K562 (cell line): ENCODE data around the gene EML6. TPM values are rescaled to one million over a fixed set of nuclear protein-coding genes. Genes with fewer than 3 reads are reported as not detected.

ENCODE experiments used
- ATAC-seq: fragments of 200-7000 bp; cut with Tn5 transposase; 3 replicates; pipeline ENCODE4 v1.9.1; 2020; ENCODE audit warnings: moderate library complexity
- BruUV-seq: library from RNA; stranded (reverse); fragments of 400-500 nt; replicated peaks from 2 replicates; lab custom pipeline; 2021; lab: Mats Ljungman, UMichigan
- CTCF ChIA-PET: fragments of 300-600 bp; formaldehyde crosslinking; extraction: SDS; loops from one replicate; lab custom pipeline; 2021; ENCODE audit warnings: low intra/inter-chr PET ratio; lab: Yijun Ruan, JAX
- POLR2A ChIA-PET: fragments of 300-600, 350-650 bp; sonication (Branson Sonifier 250); formaldehyde crosslinking; extraction: SDS; loops from one replicate; lab custom pipeline; 2021; ENCODE audit warnings: antibody characterized with exemption, inconsistent platforms; lab: Yijun Ruan, JAX
- DNase-seq, 4 experiments: peaks; one replicate each; pipeline versions ENCODE4 v3.0.0 to v3.0.0-alpha.2; 2011 to 2018; ENCODE audit warnings: low spot score in 3 of 4, mixed read lengths in 3 of 4; ENCODE audit errors: extremely low read depth in 1 of 4
- FAIRE-seq: peaks from 2 replicates; lab custom pipeline; 2011; peaks lifted over from hg19 to GRCh38; lab: Jason Lieb, UNC
- H2AFZ ChIP-seq: 2 replicates; pipeline ENCODE4 v1.6.0; 2011; ENCODE audit warnings: low read depth, low read length, control low read depth, inconsistent platforms
- H3K27ac ChIP-seq: fragments of 200-600 bp; 3 replicates; pipeline ENCODE4 v1.8.0; 2011; ENCODE audit warnings: low read depth, mild to moderate bottlenecking, control low read depth, inconsistent platforms, low read length, moderate library complexity, mixed read lengths; ENCODE audit errors: extremely low read depth
- H3K27me3 ChIP-seq, 2 experiments: fragments of 300-600 bp in 1 of 2; 2 replicates in 1 of 2; 3 replicates in 1 of 2; pipeline versions ENCODE4 v1.6.0 to v1.8.0; 2011; ENCODE audit warnings: inconsistent platforms in 2 of 2, low read length in 2 of 2, mild to moderate bottlenecking in 1 of 2, mixed read lengths in 1 of 2, moderate library complexity in 1 of 2; ENCODE audit not compliant: control insufficient read depth in 2 of 2, insufficient read depth in 2 of 2
- H3K36me3 ChIP-seq: fragments of 300-600 bp; 3 replicates; pipeline ENCODE4 v1.8.0; 2011; ENCODE audit warnings: mild to moderate bottlenecking, low read length, inconsistent platforms; ENCODE audit not compliant: control insufficient read depth, insufficient read depth
- H3K4me1 ChIP-seq, 2 experiments: fragments of 200-600 bp in 1 of 2; replicated peaks in 1 of 2; 2 replicates in 1 of 2; 3 replicates in 1 of 2; pipeline versions ENCODE4 v1.5.1 to v1.8.0; 2011; ENCODE audit warnings: inconsistent platforms in 2 of 2, low read length in 2 of 2, mild to moderate bottlenecking in 1 of 2, mixed read lengths in 1 of 2, moderate library complexity in 1 of 2; ENCODE audit not compliant: control insufficient read depth in 2 of 2, insufficient read depth in 2 of 2
- H3K4me2 ChIP-seq: 2 replicates; pipeline ENCODE4 v1.6.1; 2011; ENCODE audit warnings: low read length, control low read depth, inconsistent platforms, mixed read lengths; ENCODE audit not compliant: insufficient read depth
- H3K4me3 ChIP-seq: fragments of 200-600 bp; sonication (generic), shearing (Covaris generic); 2 replicates; pipeline ENCODE4 v1.5.1; 2016; ENCODE audit warnings: control low read depth, inconsistent platforms
- H3K79me2 ChIP-seq: fragments of 200-600 bp; 3 replicates; pipeline ENCODE4 v1.8.0; 2011; ENCODE audit warnings: low read length, inconsistent platforms; ENCODE audit not compliant: control insufficient read depth, insufficient read depth
- H3K9ac ChIP-seq, 2 experiments: 2 replicates each; pipeline versions ENCODE4 v1.6.0 to v1.6.1; 2011; ENCODE audit warnings: low read depth in 2 of 2, low read length in 2 of 2, control low read depth in 1 of 2, inconsistent platforms in 1 of 2, mild to moderate bottlenecking in 1 of 2, mixed read lengths in 1 of 2; ENCODE audit not compliant: insufficient read depth in 1 of 2
- H3K9me1 ChIP-seq: one replicate; pipeline ENCODE4 v1.6.0; 2011; ENCODE audit warnings: inconsistent platforms, mild to moderate bottlenecking, low read length, moderate library complexity; ENCODE audit not compliant: control insufficient read depth, insufficient read depth
- H3K9me3 ChIP-seq: replicated peaks from 2 replicates; pipeline ENCODE4 v1.5.1; 2011; ENCODE audit warnings: low read depth, low read length, inconsistent platforms; ENCODE audit not compliant: control insufficient read depth, insufficient read depth
- H4K20me1 ChIP-seq: replicated peaks from 2 replicates; pipeline ENCODE4 v1.6.1; 2011; ENCODE audit warnings: low read length, inconsistent platforms, mixed read lengths; ENCODE audit not compliant: control insufficient read depth, insufficient read depth
- AFF1 ChIP-seq, 2 experiments: fragments of 450-650 bp; IDR thresholded peaks; 2 replicates each; pipeline ENCODE4 v1.6.1; 2018; ENCODE audit warnings: mild to moderate bottlenecking in 2 of 2, low read depth in 1 of 2; ENCODE audit not compliant: partially characterized antibody in 2 of 2
- CHCHD3 ChIP-seq: fragments of 250-450 bp; sonication (Bioruptor Pico); IDR thresholded peaks from 2 replicates; pipeline ENCODE4 v2.1.2; 2022; ENCODE audit warnings: mild to moderate bottlenecking
- NCOR1 ChIP-seq: fragments of 450-650 bp; IDR thresholded peaks from 2 replicates; pipeline ENCODE4 v1.6.1; 2016; ENCODE audit warnings: mild to moderate bottlenecking, moderate library complexity
- POLR3A ChIP-seq: IDR thresholded peaks from 2 replicates; pipeline ENCODE4 v1.6.1; 2011; ENCODE audit warnings: borderline replicate concordance, mild to moderate bottlenecking, moderate library complexity; ENCODE audit not compliant: insufficient read length, insufficient read depth; ENCODE audit errors: extremely low read depth
- SNRNP70 ChIP-seq: fragments of 200-400 bp; formaldehyde crosslinking; optimal IDR thresholded peaks from 2 replicates; pipeline ENCODE3; 2017; ENCODE audit warnings: low read depth, low read length
- ZNF583 ChIP-seq: fragments of 250-450 bp; sonication (Bioruptor Pico); IDR thresholded peaks from 2 replicates; pipeline ENCODE4 v1.4.0; 2020
- WGBS: fragments of 100-300 bp; shearing (Covaris generic); methylation state at CpG from one replicate; pipeline ENCODE4 v1.1.6; 2016; ENCODE audit warnings: low coverage, mixed read lengths; ENCODE audit not compliant: insufficient coverage; ENCODE audit errors: missing lambda C conversion rate; 5-methylcytosine and 5-hydroxymethylcytosine counted together
- in situ Hi-C: fragments of 300-500 bp; cut with MboI; formaldehyde crosslinking; loops from 4 replicates; pipeline ENCODE4 v1.15.0; 2018; ENCODE audit warnings: inconsistent platforms, mixed read lengths
- intact Hi-C: fragments of 100-400 bp; cut with micrococcal nuclease; formaldehyde crosslinking; loops from 2 replicates; pipeline ENCODE4 v1.14.2; 2022
- polyA plus RNA-seq, 8 experiments: library from polyadenylated mRNA; depleted of rRNA in 4 of 8; stranded (reverse) in 5 of 8; unstranded in 3 of 8; fragments of >200 nt; fragmentation: Nextera tagmentation in 2 of 8; fragmentation: Illumina TruSeq in 1 of 8; extraction: Ambion mirVana in 2 of 8; extraction: Trizol in 1 of 8; gene quantifications; 2 replicates each; pipeline versions ENCODE4 v1.2.1 to v1.2.3, GENCODE V29; 2011 to 2014; ENCODE audit warnings: inconsistent platforms in 1 of 8, missing spikeins in 1 of 8
- total RNA-seq, 7 experiments: library from RNA; depleted of rRNA in 6 of 7; stranded (reverse); fragments of >200 nt in 6 of 7; fragmentation: Illumina TruSeq in 2 of 7; extraction: Trizol in 2 of 7; gene quantifications; 2 replicates each; pipeline versions ENCODE4 v1.2.1 to v1.2.3, GENCODE V29; 2011 to 2021; ENCODE audit warnings: low replicate concordance in 1 of 7
- TF ChIP-seq, protein P1 (sequence below): fragments of 250-450 bp; sonication (Bioruptor Pico); IDR thresholded peaks from 2 replicates; pipeline ENCODE4 v1.5.0; 2021; ENCODE audit warnings: mild to moderate bottlenecking, borderline replicate concordance
- TF ChIP-seq, protein P2 (sequence below): sonication (generic); formaldehyde crosslinking; IDR thresholded peaks from 2 replicates; pipeline ENCODE4 v1.9.0; 2022; ENCODE audit warnings: mild to moderate bottlenecking, missing genetic modification reagents
- TF ChIP-seq, protein P3 (sequence below): fragments of 450-650 bp; IDR thresholded peaks from 2 replicates; pipeline ENCODE4 v1.6.1; 2017; ENCODE audit warnings: antibody characterized with exemption
- TF ChIP-seq, protein P4 (sequence below): fragments of 450-650 bp; IDR thresholded peaks from 2 replicates; pipeline ENCODE4 v1.6.1; 2016; ENCODE audit warnings: antibody characterized with exemption

EML6 gene
- total and polyA plus RNA-seq, 9 of the 15 experiments (the other 6 are each of a cell fraction or from before 2014, with no cell fraction given), result 0.07 to 0.56 (median 0.25) TPM

- Histone ChIP-seq H2AFZ (peak overlapping the region; percentile 10; the same call in 1 of the 2 replicates), H3K79me2 (no peaks in the 10 kb centered on the region), H4K20me1 (no peaks in the 10 kb centered on the region), H3K9ac (peak overlapping the region in 1 of 2 experiments; percentile 15; a peak in 1 of 4 replicates), H3K4me3 (no peak overlapping the region), H3K9me3 (no peaks in the 10 kb centered on the region), H3K4me1 (peaks cover 15 to 23% of the 10 kb centered on the region in 2 experiments; a peak in 4 of 5 replicates), H3K9me1 (no peaks in the 10 kb centered on the region), H3K36me3 (no peaks in the 10 kb centered on the region), H3K4me2 (no peak overlapping the region), H3K27me3 (no peaks in the 10 kb centered on the region; a peak in 1 of 5 replicates), H3K27ac (no peak overlapping the region)
- no TSS peak for BruUV-seq
- no peak for DNase-seq
- 82% methylated on average over 6 of the region's 6 CpGs for WGBS
- intact Hi-C loops (no loop called here), in situ Hi-C loops (no loop called here)
- no peak for FAIRE-seq
- ChIA-PET CTCF (no interaction called here), POLR2A (interaction anchor here (0.6 kb wide), 1 partner anchor 188 kb away, joined by 3 read pairs; no protein-coding TSS in a partner anchor)
- no peak for ATAC-seq
- TF ChIP-seq, protein P1, sequence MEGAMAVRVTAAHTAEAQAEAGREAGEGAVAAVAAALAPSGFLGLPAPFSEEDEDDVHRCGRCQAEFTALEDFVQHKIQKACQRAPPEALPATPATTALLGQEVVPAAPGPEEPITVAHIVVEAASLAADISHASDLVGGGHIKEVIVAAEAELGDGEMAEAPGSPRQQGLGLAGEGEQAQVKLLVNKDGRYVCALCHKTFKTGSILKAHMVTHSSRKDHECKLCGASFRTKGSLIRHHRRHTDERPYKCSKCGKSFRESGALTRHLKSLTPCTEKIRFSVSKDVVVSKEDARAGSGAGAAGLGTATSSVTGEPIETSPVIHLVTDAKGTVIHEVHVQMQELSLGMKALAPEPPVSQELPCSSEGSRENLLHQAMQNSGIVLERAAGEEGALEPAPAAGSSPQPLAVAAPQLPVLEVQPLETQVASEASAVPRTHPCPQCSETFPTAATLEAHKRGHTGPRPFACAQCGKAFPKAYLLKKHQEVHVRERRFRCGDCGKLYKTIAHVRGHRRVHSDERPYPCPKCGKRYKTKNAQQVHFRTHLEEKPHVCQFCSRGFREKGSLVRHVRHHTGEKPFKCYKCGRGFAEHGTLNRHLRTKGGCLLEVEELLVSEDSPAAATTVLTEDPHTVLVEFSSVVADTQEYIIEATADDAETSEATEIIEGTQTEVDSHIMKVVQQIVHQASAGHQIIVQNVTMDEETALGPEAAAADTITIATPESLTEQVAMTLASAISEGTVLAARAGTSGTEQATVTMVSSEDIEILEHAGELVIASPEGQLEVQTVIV (CRISPR knock-in tag), result no peak
- TF ChIP-seq, protein P2, sequence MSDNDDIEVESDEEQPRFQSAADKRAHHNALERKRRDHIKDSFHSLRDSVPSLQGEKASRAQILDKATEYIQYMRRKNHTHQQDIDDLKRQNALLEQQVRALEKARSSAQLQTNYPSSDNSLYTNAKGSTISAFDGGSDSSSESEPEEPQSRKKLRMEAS (CRISPR knock-in tag), result no peak
- TF ChIP-seq NCOR1 (no peak), CHCHD3 (CRISPR knock-in tag) (no peak), SNRNP70 (no peak), ZNF583 (CRISPR knock-in tag) (no peak), AFF1 (IDR thresholded peaks at IDR 0.05; ENCODE audit: low read depth in 1 of 2, partially characterized antibody in 2 of 2) (no peak), POLR3A (no peak)
- TF ChIP-seq, protein P3, sequence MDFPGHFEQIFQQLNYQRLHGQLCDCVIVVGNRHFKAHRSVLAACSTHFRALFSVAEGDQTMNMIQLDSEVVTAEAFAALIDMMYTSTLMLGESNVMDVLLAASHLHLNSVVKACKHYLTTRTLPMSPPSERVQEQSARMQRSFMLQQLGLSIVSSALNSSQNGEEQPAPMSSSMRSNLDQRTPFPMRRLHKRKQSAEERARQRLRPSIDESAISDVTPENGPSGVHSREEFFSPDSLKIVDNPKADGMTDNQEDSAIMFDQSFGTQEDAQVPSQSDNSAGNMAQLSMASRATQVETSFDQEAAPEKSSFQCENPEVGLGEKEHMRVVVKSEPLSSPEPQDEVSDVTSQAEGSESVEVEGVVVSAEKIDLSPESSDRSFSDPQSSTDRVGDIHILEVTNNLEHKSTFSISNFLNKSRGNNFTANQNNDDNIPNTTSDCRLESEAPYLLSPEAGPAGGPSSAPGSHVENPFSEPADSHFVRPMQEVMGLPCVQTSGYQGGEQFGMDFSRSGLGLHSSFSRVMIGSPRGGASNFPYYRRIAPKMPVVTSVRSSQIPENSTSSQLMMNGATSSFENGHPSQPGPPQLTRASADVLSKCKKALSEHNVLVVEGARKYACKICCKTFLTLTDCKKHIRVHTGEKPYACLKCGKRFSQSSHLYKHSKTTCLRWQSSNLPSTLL, result no peak
- TF ChIP-seq, protein P4, sequence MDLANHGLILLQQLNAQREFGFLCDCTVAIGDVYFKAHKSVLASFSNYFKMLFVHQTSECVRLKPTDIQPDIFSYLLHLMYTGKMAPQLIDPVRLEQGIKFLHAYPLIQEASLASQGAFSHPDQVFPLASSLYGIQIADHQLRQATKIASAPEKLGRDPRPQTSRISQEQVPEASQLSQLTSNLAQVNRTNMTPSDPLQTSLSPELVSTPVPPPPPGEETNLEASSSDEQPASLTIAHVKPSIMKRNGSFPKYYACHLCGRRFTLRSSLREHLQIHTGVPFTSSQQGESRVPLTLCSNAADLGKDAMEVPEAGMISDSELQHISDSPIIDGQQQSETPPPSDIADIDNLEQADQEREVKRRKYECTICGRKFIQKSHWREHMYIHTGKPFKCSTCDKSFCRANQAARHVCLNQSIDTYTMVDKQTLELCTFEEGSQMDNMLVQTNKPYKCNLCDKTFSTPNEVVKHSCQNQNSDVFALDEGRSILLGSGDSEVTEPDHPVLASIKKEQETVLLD, result no peak
Measured at GRCh38 chr2:54949431-54949830, 226.0 kb downstream of the EML6 start.
